Adipocyte (in vitro differentiated cells): ENCODE measurements around the gene DBP.

ENCODE experiments used
- DNase-seq: peaks from one replicate; pipeline ENCODE4 v3.0.0-alpha.2; 2015; ENCODE audit warnings: low read depth
- H3K27me3 ChIP-seq: replicated peaks from 2 replicates; pipeline ENCODE4 v1.7.0; 2013; ENCODE audit warnings: mild to moderate bottlenecking, low read length, moderate library complexity; ENCODE audit not compliant: control insufficient read depth, insufficient read depth
- H3K36me3 ChIP-seq: 2 replicates; pipeline ENCODE4 v1.7.0; 2013; ENCODE audit warnings: low read length, mild to moderate bottlenecking, moderate library complexity; ENCODE audit not compliant: control insufficient read depth, insufficient read depth, severe bottlenecking
- H3K4me1 ChIP-seq: 2 replicates; pipeline ENCODE4 v1.7.0; 2013; ENCODE audit warnings: mild to moderate bottlenecking, low read length, moderate library complexity; ENCODE audit not compliant: control insufficient read depth, insufficient read depth
- H3K4me3 ChIP-seq: 2 replicates; pipeline ENCODE4 v1.7.0; 2013; ENCODE audit warnings: mild to moderate bottlenecking, low read length, moderate library complexity
- H3K9ac ChIP-seq: 2 replicates; pipeline ENCODE4 v1.7.0; 2013; ENCODE audit warnings: mild to moderate bottlenecking, low read length, moderate library complexity
- H3K9me3 ChIP-seq: 2 replicates; pipeline ENCODE4 v1.7.0; 2013; ENCODE audit warnings: mild to moderate bottlenecking, low read length, moderate library complexity; ENCODE audit not compliant: control insufficient read depth

DBP gene

GRCh38 chr19:48600679-48601417 lies 36.3 kb downstream of the DBP start:
- no peaks in the 10 kb centered on the region for H3K4me1 ChIP-seq
- no peaks in the 10 kb centered on the region for H3K36me3 ChIP-seq
- no peak for DNase-seq

GRCh38 chr19:48598996-48599700 lies 38.0 kb downstream of the DBP start:
- no peak overlapping the region for H3K9ac ChIP-seq
- peaks cover 22% of the 10 kb centered on the region for H3K27me3 ChIP-seq
- no peaks in the 10 kb centered on the region for H3K9me3 ChIP-seq
- DNase-seq: no peak
- no peaks in the 10 kb centered on the region for H3K36me3 ChIP-seq
- no peaks in the 10 kb centered on the region for H3K4me1 ChIP-seq
- no peak overlapping the region for H3K4me3 ChIP-seq

More at GRCh38 chr19:48600679-48601417, 36.3 kb downstream of the DBP start:
- Histone ChIP-seq H3K9ac (no peak overlapping the region), H3K4me3 (no peak overlapping the region), H3K27me3 (peaks cover 22% of the 10 kb centered on the region), H3K9me3 (no peaks in the 10 kb centered on the region)

DNA sequence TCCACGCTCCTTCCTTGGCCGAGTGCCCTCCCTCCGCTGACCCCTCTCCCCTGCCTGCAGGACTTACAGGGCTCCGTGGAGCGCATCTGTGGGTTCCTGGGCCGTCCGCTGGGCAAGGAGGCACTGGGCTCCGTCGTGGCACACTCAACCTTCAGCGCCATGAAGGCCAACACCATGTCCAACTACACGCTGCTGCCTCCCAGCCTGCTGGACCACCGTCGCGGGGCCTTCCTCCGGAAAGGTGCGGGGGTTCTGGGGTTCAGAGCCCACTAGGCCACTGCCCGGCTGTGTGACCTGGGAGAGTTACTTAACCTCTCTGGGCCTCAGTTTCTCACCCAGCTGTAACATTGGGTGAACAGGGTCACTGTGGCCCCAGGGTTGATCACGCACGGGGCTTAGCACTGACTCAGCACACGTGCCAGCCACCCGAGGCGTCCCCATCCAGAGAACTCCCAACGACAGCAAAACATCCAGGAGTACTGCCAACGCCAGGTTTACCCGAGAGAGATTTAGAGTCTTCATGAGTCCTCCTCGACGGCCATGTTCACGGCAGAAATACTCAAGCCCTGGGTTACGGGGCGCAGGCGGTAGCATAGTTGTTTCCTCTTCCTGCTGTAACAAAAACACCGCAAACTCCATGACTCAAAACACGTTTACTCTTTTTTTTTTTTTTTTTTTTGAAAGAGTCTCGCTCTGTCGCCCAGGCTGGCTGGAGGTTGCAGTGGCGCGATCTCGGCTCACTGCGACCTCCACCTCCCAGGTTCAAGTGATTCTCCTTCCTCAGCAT lies 40.3 kb downstream of the DBP start:
- no peaks in the 10 kb centered on the region for H3K4me1 ChIP-seq
- H3K9me3 ChIP-seq: no peaks in the 10 kb centered on the region
- DNase-seq: no peak

GRCh38 chr19:48596237-48596636 lies 40.9 kb downstream of the DBP start:
- Histone ChIP-seq H3K36me3 (no peaks in the 10 kb centered on the region), H3K9me3 (no peaks in the 10 kb centered on the region), H3K9ac (no peak overlapping the region), H3K4me3 (no peak overlapping the region), H3K27me3 (peaks cover 18% of the 10 kb centered on the region), H3K4me1 (no peaks in the 10 kb centered on the region)
- no peak for DNase-seq

More for the DNA sequence above, 40.3 kb downstream of the DBP start:
- H3K4me3 ChIP-seq: no peak overlapping the region
- no peak overlapping the region for H3K9ac ChIP-seq
- H3K36me3 ChIP-seq: no peaks in the 10 kb centered on the region
- peaks cover 18% of the 10 kb centered on the region for H3K27me3 ChIP-seq

GRCh38 chr19:48595833-48596232 lies 41.3 kb downstream of the DBP start:
- Histone ChIP-seq H3K9me3 (no peaks in the 10 kb centered on the region), H3K4me1 (no peaks in the 10 kb centered on the region), H3K9ac (no peak overlapping the region), H3K27me3 (peaks cover 18% of the 10 kb centered on the region), H3K4me3 (no peak overlapping the region), H3K36me3 (no peaks in the 10 kb centered on the region)
- DNase-seq: no peak

GRCh38 chr19:48595171-48595570 lies 42.0 kb downstream of the DBP start:
- Histone ChIP-seq H3K9me3 (no peaks in the 10 kb centered on the region), H3K27me3 (peaks cover 18% of the 10 kb centered on the region), H3K4me1 (no peaks in the 10 kb centered on the region), H3K36me3 (no peaks in the 10 kb centered on the region), H3K4me3 (no peak overlapping the region), H3K9ac (no peak overlapping the region)
- DNase-seq: no peak

GRCh38 chr19:48591021-48591420 lies 46.2 kb downstream of the DBP start:
- DNase-seq: no peak
- H3K27me3 ChIP-seq: no peaks in the 10 kb centered on the region
- H3K4me3 ChIP-seq: no peak overlapping the region
- no peaks in the 10 kb centered on the region for H3K36me3 ChIP-seq
- H3K4me1 ChIP-seq: peaks cover 11% of the 10 kb centered on the region
- no peak overlapping the region for H3K9ac ChIP-seq
- no peaks in the 10 kb centered on the region for H3K9me3 ChIP-seq

- Histone ChIP-seq H3K9ac (peak overlapping the region; percentile 59), H3K36me3 (no peaks in the 10 kb centered on the region), H3K9me3 (no peaks in the 10 kb centered on the region), H3K4me1 (peaks cover 18% of the 10 kb centered on the region), H3K4me3 (peak overlapping the region; percentile 77), H3K27me3 (no peaks in the 10 kb centered on the region)
- DNase-seq: peak; percentile 97
Measured at GRCh38 chr19:48588670-48589401, 48.3 kb downstream of the DBP start.

- Histone ChIP-seq H3K9ac (no peak overlapping the region), H3K36me3 (no peaks in the 10 kb centered on the region), H3K4me1 (peaks cover 19% of the 10 kb centered on the region), H3K27me3 (no peaks in the 10 kb centered on the region), H3K9me3 (no peaks in the 10 kb centered on the region), H3K4me3 (no peak overlapping the region)
- DNase-seq: no peak
Measured at GRCh38 chr19:48587387-48587786, 49.8 kb downstream of the DBP start.

GRCh38 chr19:48582168-48582567 lies 55.0 kb downstream of the DBP start:
- Histone ChIP-seq H3K9me3 (no peaks in the 10 kb centered on the region), H3K4me3 (no peak overlapping the region), H3K4me1 (peaks cover 19% of the 10 kb centered on the region), H3K9ac (no peak overlapping the region), H3K27me3 (no peaks in the 10 kb centered on the region), H3K36me3 (no peaks in the 10 kb centered on the region)
- DNase-seq: no peak
